GM19324 (cell line): Measurements from ENCODE around the gene CD82.
"Not testable (repeated sequence)": the region's sequence is repeated elsewhere in the genome, so short reads cannot be mapped to it uniquely, and the experiment has no call there.

Experiments
- ATAC-seq: cut with Tn5 transposase; IDR thresholded peaks from one replicate; pipeline ENCODE4 v1.9.1; 2021; ENCODE audit warnings: mild to moderate bottlenecking, moderate library complexity; ENCODE audit not compliant: unreplicated experiment, low FRiP score

CD82 gene

GRCh38 chr11:44627165-44627789 is 61.8 kb downstream of the CD82 start:
- ATAC-seq = no peak

- no peak for ATAC-seq
Measured at GRCh38 chr11:44627911-44628729, 62.7 kb downstream of the CD82 start.

GRCh38 chr11:44628730-44629700 is 63.6 kb downstream of the CD82 start:
- no peak for ATAC-seq

GRCh38 chr11:44629732-44630345 is 64.4 kb downstream of the CD82 start:
- no peak for ATAC-seq

DNA sequence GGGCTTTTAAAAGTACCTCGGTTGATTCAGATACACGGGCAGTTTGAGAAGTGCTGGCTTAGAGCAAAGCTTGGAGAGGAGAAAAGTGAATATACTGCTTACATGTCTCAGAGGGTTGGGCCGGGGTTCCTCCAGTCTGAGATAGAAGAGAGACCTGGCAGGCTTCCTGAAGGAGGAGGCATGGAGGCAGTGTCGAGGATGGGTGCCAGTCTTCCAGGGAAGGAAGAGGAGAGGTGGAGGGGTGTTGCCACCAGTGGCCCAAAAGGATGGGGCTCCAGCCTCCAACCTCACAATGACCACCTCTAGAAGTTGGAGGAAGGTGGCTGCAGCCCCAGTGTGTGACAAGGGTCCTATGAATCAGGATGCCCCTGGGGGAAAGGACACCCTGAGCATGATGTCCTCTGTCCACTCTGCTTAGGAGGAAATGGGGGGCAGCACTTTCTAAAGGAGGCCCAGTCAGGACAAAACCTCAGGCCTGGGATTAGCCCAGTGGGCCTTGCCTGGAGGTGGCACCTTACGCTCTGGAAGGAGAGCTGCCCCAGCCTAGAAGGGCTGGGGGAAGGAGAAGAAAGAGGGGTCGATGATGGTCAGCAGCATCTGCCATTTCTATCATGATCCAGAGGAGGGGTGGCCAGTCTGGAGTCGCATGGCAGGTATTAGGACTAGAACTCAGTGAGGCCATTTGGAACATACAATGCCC is 65.2 kb downstream of the CD82 start:
- ATAC-seq = no peak

- no peak for ATAC-seq
Measured at GRCh38 chr11:44631831-44632230, 66.4 kb downstream of the CD82 start.

DNA sequence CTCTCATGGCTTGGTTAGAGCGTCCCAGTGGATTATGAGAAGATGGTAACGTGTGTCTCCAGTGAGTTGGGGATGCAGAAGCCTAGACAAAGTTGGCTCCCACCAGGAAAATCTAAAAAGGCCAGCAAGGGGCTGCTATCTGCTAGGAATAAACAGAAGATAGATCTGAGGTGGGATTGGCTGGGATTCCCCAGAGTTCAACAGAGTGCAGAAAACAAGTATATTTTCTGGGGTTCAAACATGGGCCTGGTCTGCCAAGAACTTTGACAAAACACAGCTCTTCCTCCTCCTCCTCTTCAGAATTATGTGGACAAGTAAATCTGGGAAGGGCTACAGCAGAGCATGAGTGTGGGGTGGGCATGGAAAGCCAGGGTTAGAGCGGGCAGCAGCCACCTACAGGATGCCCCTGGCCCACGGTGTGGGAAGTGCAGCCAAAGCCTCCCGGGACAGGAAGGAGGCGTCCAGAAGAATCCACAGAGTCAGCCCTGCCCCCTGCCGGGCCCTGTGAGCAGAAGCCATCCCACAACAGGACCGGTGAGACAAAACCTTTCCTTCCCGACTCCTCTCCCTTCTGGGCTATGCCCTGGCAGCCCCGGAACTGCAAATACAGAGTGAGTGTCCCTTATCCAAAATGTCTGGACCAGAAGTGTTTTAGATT is 67.1 kb downstream of the CD82 start:
- ATAC-seq = no peak

DNA sequence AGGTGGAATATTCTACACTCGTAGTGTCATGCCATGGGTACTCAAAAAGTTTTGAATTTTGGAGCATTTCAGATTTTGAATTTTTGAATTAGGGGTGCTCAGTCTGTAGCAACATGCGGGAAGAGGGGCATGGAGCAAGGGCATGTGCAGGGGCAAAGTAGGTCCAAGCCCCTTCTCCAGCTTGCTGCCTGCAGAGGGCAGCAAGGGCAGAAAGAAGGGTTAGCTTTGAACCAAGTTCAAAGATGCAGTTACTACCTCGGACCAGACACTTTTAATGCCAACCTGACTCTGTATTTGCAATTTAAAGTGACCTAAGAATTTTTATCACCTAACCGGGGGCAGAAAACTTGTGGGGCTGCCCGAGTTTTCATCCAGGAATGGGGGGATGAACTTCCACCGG is 68.2 kb downstream of the CD82 start:
- no peak for ATAC-seq

DNA sequence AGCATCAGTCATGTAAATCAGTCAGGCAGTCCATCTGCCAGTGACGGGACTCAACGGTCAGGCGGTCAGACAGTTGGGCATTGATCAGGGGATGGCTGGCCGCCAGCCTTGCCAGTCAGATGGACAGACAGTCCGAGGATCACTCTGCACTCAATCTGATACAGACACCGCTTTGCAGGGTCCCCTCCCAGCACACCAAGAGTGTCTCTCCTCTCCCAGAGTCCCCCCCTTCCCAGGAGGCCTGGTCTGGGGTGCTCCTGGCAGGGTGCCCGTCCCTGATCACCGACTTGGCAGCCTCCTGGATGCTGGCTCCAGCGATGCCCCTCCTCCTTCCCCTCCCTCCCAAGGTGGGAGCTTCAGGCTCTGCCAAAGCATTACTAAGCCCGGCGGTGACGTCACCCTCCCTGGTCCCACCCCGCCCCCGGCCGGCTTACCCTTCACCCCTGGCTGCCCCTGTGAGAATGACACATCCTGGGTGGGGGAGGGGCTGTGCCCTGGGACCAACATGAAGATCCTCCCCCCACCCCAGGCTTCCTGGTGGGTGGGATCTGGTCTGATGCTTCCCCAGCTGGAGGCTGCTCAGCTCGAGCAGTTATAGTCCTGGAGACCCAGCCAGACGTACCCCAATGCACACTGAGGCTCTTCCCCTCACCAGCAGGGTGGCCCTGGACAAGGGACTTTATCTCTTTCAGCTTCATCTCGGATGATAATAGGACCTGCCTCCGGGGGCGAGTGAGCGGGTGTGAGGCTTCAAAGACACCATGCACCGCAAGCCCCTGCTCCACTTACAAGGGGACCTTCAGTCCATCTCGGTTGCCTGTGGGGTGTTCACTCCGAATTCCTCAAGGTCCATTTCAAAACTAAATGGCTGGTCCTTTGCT is 69.2 kb downstream of the CD82 start:
- no peak for ATAC-seq

DNA sequence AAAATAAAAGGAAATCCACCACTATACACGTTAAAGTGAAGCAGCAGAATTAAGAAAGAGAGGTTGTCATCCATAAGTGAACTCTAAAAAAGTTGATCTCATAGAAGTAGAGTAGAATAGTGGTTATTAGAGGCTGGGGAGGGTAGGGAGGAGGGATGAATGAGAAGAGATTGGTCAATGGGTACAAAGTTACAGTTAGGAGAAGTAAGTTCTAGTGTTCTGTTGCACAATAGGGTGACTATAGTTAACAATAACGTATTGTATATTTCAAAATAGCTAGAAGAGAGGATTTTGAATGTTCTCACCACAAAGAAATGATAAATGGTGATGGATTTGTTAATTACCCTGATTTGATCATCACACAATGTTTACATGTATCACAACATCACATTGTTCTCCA is 72.0 kb downstream of the CD82 start:
- ATAC-seq = no peak

DNA sequence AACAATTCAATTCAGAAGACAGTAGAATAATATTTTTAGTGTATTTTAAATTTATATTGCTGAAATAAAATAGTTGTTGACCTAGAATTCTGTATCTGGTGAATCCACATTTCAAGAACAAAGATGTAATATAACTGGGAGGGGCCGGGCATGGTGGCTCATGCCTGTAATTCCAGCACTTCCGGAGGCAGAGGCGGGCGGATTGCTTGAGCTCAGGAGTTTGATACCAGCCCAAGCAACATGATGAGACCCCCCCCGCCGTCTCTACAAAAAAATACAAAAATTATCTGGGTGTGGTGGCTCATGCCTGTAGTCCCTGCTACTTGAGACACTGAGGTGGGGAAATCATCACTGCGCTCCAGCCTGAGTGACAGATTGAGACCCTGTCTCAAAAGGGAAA is 72.6 kb downstream of the CD82 start:
- no peak for ATAC-seq

DNA sequence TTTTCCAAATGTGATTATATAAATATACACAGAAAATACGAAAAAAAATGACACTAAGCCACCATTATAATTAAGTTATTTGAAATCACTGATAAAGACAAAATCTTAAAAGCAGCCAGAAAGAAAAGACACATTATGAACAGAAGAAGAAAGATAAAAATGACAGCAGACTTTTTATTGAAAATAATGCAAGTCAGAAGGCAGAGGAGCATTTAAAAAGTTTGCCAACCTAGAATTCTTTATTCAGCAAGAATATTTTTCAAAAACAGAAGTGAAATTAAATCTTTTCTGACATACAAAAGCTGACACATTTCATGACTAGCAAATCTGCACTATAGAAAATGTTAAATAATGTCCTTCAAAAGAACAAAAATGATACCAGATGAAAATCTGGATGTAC is 77.8 kb downstream of the CD82 start:
- ATAC-seq = no peak

- ATAC-seq = no peak
Measured at GRCh38 chr11:44645827-44646226, 80.4 kb downstream of the CD82 start.

DNA sequence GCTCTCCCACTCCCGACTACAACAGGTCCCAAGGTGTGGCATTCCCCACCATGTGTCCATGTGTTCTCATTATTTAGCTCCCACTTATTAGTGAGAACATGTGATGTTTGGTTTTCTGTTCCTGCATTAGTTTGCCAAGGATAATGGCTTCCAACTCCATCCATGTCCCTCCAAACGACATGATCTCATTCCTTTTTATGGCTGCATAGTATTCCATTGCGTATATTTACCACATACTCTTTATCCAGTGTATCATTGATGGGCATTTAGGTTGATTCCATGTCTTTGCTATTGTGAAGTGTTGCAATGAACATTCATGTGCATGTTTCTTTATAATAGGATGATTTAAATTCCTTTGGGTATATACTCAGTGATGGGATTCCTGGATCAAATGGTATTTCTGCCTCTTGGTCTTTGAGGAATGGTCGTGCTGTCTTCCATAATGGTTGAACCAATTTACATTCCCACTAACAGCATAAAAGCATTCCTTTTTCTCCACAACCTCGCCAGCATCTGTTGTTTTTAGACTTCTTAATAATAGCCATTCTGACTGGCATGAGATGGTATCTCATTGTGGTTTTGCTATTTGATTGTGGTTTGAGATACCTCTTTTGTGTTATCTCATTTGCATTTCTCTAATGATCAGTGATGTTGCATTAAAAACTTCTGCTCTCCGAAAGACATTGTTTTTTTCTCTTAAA is 81.9 kb downstream of the CD82 start:
- not testable (repeated sequence) for ATAC-seq

DNA sequence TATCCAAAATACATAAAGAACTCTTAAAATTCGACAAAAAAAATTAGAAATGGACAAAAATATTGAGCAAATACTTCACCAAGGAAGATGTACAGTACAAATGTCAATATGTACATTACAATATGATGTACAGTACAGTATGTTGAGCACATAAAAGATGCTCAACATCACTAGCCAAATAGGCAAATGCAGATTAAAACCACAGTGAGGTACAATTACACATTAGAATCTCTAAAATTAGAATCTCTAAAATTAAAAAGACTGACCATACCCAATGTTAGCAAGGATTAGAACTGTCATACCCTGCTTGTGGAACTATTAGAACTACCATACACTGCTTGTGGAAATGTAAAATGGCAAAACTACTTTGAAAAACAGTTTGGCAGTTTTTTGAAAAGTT is 82.6 kb downstream of the CD82 start:
- ATAC-seq = no peak

GRCh38 chr11:44651535-44652155 is 86.2 kb downstream of the CD82 start:
- ATAC-seq = no peak

DNA sequence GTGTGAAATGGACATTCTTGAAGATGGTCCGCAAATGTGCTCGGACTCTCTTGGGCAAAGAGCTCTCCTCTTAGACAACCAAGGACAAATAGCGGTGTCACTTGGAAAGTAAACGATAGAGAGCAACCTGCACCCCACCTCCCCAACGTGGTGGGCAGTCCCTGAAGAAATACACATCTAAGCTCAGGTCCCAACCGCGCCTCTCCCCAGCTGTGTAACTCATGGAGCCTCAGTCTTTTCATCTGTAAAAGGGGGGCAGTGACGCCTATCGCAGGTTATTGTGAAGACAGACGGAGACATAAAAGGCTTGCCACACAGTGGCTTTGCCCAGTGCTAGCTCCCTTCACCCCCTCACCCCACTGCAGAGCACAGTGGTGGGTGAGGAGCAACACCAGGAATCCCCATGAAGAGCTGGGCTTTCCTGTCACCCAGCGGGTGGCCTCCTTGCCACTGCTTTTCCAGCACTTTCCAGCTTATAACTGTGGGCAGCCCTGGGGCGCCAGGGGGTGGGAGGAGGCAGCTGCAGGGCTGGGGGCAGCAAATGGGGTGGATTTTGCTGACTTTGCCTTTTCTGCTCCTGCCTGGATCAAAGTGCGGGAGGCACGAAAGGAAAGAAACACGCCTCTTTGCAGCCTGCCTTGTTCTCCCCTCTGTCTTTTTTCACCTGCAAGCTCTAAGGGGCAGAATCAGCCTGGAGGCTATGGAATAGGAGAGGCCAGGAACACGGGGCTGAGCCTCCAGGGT is 87.6 kb downstream of the CD82 start:
- no peak for ATAC-seq
